ENCODE data around the gene BSDC1. TPM values are rescaled to one million over a fixed set of nuclear protein-coding genes. Genes with fewer than 3 reads are reported as not detected.

Gene BSDC1
- total and polyA plus RNA-seq, 2 of the 13 experiments (the other 11 are each of a cell fraction or from before 2014, with no cell fraction given), result 40.3 to 64.2 TPM

- TF ChIP-seq MYPOP (CRISPR knock-in tag; IDR thresholded peaks at IDR 0.05) (peak; percentile 29; the same call in 1 of the 2 replicates), MYC (CRISPR knock-in tag; IDR thresholded peaks at IDR 0.05; ENCODE audit: borderline replicate concordance) (peak; percentile 82), ZBTB43 (CRISPR knock-in tag; conservative IDR thresholded peaks at IDR 0.05) (peak; percentile 82; the same call in 1 of the 2 replicates), ZSCAN31 (CRISPR knock-in tag; IDR thresholded peaks at IDR 0.05; ENCODE audit: low read depth) (peak; percentile 18; the same call in 1 of the 2 replicates), ZNF335 (CRISPR knock-in tag; IDR thresholded peaks at IDR 0.05) (peak; percentile 69), ZNF784 (CRISPR knock-in tag; IDR thresholded peaks at IDR 0.05; ENCODE audit: borderline replicate concordance) (no peak), ZNF503 (CRISPR knock-in tag; IDR thresholded peaks at IDR 0.05) (no peak), NCOA2 (CRISPR knock-in tag; IDR thresholded peaks at IDR 0.05) (peak; percentile 53), KAT8 (CRISPR knock-in tag; IDR thresholded peaks at IDR 0.05) (peak; percentile 60; the same call in 1 of the 2 replicates), ZNF562 (CRISPR knock-in tag; IDR thresholded peaks at IDR 0.05; ENCODE audit: borderline replicate concordance) (no peak), ZNF101 (CRISPR knock-in tag; IDR thresholded peaks at IDR 0.05; ENCODE audit: borderline replicate concordance, low read depth) (no peak), ATF6 (CRISPR knock-in tag; conservative IDR thresholded peaks at IDR 0.05) (no peak), ZNF350 (CRISPR knock-in tag; IDR thresholded peaks at IDR 0.05; ENCODE audit: borderline replicate concordance, low read depth) (peak; percentile 30; the same call in 1 of the 2 replicates), ZNF441 (CRISPR knock-in tag; IDR thresholded peaks at IDR 0.05; ENCODE audit: borderline replicate concordance) (0 out of 2 replicates have a peak, but pooled peaks have one; percentile 36), ZNF329 (CRISPR knock-in tag; IDR thresholded peaks at IDR 0.05; ENCODE audit: low read depth) (no peak), KMT2B (CRISPR knock-in tag; IDR thresholded peaks at IDR 0.05) (peak; percentile 69), SOX6 (IDR thresholded peaks at IDR 0.05) (no peak), SOX6 (CRISPR knock-in tag; IDR thresholded peaks at IDR 0.05) (0 out of 2 replicates have a peak, but pooled peaks have one; percentile 33), HOXA7 (CRISPR knock-in tag; IDR thresholded peaks at IDR 0.05) (0 out of 2 replicates have a peak, but pooled peaks have one; percentile 9), PHF8 (CRISPR knock-in tag; IDR thresholded peaks at IDR 0.05) (0 out of 2 replicates have a peak, but pooled peaks have one; percentile 14), ZFP1 (CRISPR knock-in tag; IDR thresholded peaks at IDR 0.05) (peak; percentile 54; the same call in 1 of the 2 replicates), REL (CRISPR knock-in tag; conservative IDR thresholded peaks at IDR 0.05) (peak; percentile 56; the same call in 1 of the 2 replicates), ELF3 (CRISPR knock-in tag; IDR thresholded peaks at IDR 0.05) (peak; percentile 58; the same call in 1 of the 2 replicates), CENPT (CRISPR knock-in tag; IDR thresholded peaks at IDR 0.05; ENCODE audit: low read depth) (0 out of 2 replicates have a peak, but pooled peaks have one; percentile 41)
These were observed 43.3 kb downstream of the BSDC1 start (continued) for GRCh38 chr1:32350785-32351398.

All from HepG2 (cell line).